Sigmoid colon (tissue), 7 donors: ENCODE measurements around the gene SMAD5. TPM values are rescaled to one million over a fixed set of nuclear protein-coding genes. Genes with fewer than 3 reads are reported as not detected.

Experiments used
- DNase-seq: peaks from one replicate; pipeline ENCODE4 v3.0.0-alpha.2; 2019
- H3K27ac ChIP-seq, 4 donors: fragments of 200-600 bp; sonication (generic); one replicate each; pipeline ENCODE4 v1.5.1; 2016 to 2019; ENCODE audit warnings: mild to moderate bottlenecking in 1 of 4
- H3K27me3 ChIP-seq, 3 donors: fragments of 200-600 bp; sonication (generic); one replicate each; pipeline ENCODE4 v1.5.1; 2019; ENCODE audit warnings: mild to moderate bottlenecking in 1 of 3
- H3K36me3 ChIP-seq, 4 donors: fragments of 200-600 bp; sonication (generic); one replicate each; pipeline ENCODE4 v1.5.1; 2016 to 2019
- H3K4me1 ChIP-seq, 4 donors: fragments of 200-600 bp; sonication (generic); one replicate each; pipeline ENCODE4 v1.5.1; 2017 to 2019
- H3K4me3 ChIP-seq, 4 donors: fragments of 200-600 bp; sonication (generic); one replicate each; pipeline ENCODE4 v1.5.1; 2017 to 2019; ENCODE audit warnings: mild to moderate bottlenecking in 2 of 4, moderate library complexity in 1 of 4
- H3K9me3 ChIP-seq, 4 donors: fragments of 200-600 bp in 3 of 4; sonication (generic) in 3 of 4; one replicate each; pipeline versions ENCODE4 v1.5.1 to v1.6.1; 2013 to 2019
- CTCF ChIP-seq, 4 experiments: fragments of 450-650 bp in 3 of 4; fragments of 200-600 bp in 1 of 4; IDR thresholded peaks; one replicate each; pipeline ENCODE4 v1.5.1; 2016 to 2019; ENCODE audit warnings: antibody characterized with exemption in 4 of 4, mild to moderate bottlenecking in 3 of 4, moderate library complexity in 2 of 4
- EP300 ChIP-seq, 4 donors: sonication (generic); formaldehyde crosslinking; IDR thresholded peaks; one replicate each; pipeline ENCODE4 v1.6.1; 2017; ENCODE audit warnings: antibody characterized with exemption in 4 of 4
- POLR2A ChIP-seq, 2 donors: fragments of 450-650 bp; IDR thresholded peaks; one replicate each; pipeline ENCODE4 v1.6.1; 2016; ENCODE audit warnings: antibody characterized with exemption in 2 of 2, mild to moderate bottlenecking in 2 of 2, moderate library complexity in 2 of 2
- POLR2AphosphoS5 ChIP-seq, 4 donors: sonication (generic); formaldehyde crosslinking; IDR thresholded peaks; one replicate each; pipeline ENCODE4 v1.6.1; 2017; ENCODE audit warnings: antibody characterized with exemption in 4 of 4
- WGBS, 2 donors: extraction: QIAGEN DNeasy Blood & Tissue Kit; methylation state at CpG; one replicate each; pipeline ENCODE4 v1.1.7; 2013; 5-methylcytosine and 5-hydroxymethylcytosine counted together
- intact Hi-C: fragments of 100-400 bp; cut with DNase I; formaldehyde crosslinking; loops from one replicate; pipeline ENCODE4 v1.15.1; 2023
- polyA plus RNA-seq, 3 donors: library from polyadenylated mRNA; stranded (reverse); fragments of 200-250 nt; gene quantifications; one replicate each; pipeline ENCODE4 v1.2.3, GENCODE V29; 2013
- total RNA-seq, 4 donors: library from RNA; depleted of rRNA; stranded (reverse); fragments of >200 nt; gene quantifications; one replicate each; pipeline ENCODE4 v1.1.0, GENCODE V29; 2016
- donor health status: healthy with polysubstance abuse.
- donor health status: Bipolar disorder and iron deficiency.
- donor health status: healthy.

The SMAD5 gene
- total and polyA plus RNA-seq, 7 donors: 4.9 to 85.0 (median 47.6) TPM

GRCh38 chr5:136098176-136098575 lies 34.5 kb upstream of the SMAD5 start:
- H3K4me1 ChIP-seq: no peaks in the 10 kb centered on the region
- intact Hi-C loops: no loop called here
- WGBS, 2 donors: 29 to 50% methylated on average over 4 of the region's 4 CpGs
- no peaks in the 10 kb centered on the region for H3K27me3 ChIP-seq
- H3K36me3 ChIP-seq: no peaks in the 10 kb centered on the region
- TF ChIP-seq POLR2AphosphoS5 (IDR thresholded peaks at IDR 0.05) (no peak), CTCF (IDR thresholded peaks at IDR 0.05) (no peak), POLR2A (IDR thresholded peaks at IDR 0.05) (no peak), EP300 (IDR thresholded peaks at IDR 0.05) (no peak)
- DNase-seq: no peak
- H3K4me3 ChIP-seq: no peak overlapping the region
- H3K27ac ChIP-seq: no peak overlapping the region
- no peaks in the 10 kb centered on the region for H3K9me3 ChIP-seq

GRCh38 chr5:136099870-136100269 lies 32.8 kb upstream of the SMAD5 start:
- intact Hi-C loops: no loop called here
- H3K27ac ChIP-seq: no peak overlapping the region

DNA sequence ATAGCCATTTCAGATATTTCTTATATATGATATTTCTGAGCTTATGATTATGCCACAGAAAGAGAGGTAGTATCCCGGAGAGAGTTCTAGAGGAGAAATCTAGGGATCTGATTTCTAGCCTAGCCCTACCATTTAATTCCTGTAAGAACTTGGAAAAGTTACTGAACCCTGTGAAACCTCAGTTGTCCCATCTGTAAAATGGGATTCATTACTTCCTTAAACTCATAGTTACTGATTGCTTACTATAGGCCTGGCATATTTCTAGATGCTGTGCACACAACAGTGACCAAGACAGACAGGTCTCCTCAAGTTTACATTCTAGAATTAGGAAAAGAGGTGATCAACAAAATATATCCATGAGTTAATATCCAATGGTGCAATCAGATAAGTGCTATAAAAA lies 30.8 kb upstream of the SMAD5 start:
- no peak for TF ChIP-seq EP300 (IDR thresholded peaks at IDR 0.05)
- TF ChIP-seq POLR2A (IDR thresholded peaks at IDR 0.05): no peak
- TF ChIP-seq CTCF (IDR thresholded peaks at IDR 0.05): no peak
- TF ChIP-seq POLR2AphosphoS5 (IDR thresholded peaks at IDR 0.05): no peak
- WGBS, 2 donors: 97 to 98% methylated on average over 1 of the region's 1 CpG
- intact Hi-C loops: no loop called here
- no peak for DNase-seq
- Histone ChIP-seq H3K4me1 (no peaks in the 10 kb centered on the region), H3K27ac (no peak overlapping the region), H3K27me3 (no peaks in the 10 kb centered on the region), H3K9me3 (no peaks in the 10 kb centered on the region), H3K36me3 (no peaks in the 10 kb centered on the region), H3K4me3 (no peak overlapping the region)

More at GRCh38 chr5:136099870-136100269, 32.8 kb upstream of the SMAD5 start:
- TF ChIP-seq POLR2AphosphoS5 (IDR thresholded peaks at IDR 0.05): no peak
- TF ChIP-seq EP300 (IDR thresholded peaks at IDR 0.05): no peak
- no peak for TF ChIP-seq CTCF (IDR thresholded peaks at IDR 0.05)
- TF ChIP-seq POLR2A (IDR thresholded peaks at IDR 0.05): no peak
- Histone ChIP-seq H3K27me3 (no peaks in the 10 kb centered on the region), H3K9me3 (no peaks in the 10 kb centered on the region), H3K4me1 (no peaks in the 10 kb centered on the region), H3K36me3 (no peaks in the 10 kb centered on the region), H3K4me3 (no peak overlapping the region)
- no peak for DNase-seq
- 80 to 89% methylated on average over 3 of the region's 3 CpGs for WGBS, 2 donors

- intact Hi-C loops: no loop called here
Observed at GRCh38 chr5:136103118-136103517, 29.5 kb upstream of the SMAD5 start.

DNA sequence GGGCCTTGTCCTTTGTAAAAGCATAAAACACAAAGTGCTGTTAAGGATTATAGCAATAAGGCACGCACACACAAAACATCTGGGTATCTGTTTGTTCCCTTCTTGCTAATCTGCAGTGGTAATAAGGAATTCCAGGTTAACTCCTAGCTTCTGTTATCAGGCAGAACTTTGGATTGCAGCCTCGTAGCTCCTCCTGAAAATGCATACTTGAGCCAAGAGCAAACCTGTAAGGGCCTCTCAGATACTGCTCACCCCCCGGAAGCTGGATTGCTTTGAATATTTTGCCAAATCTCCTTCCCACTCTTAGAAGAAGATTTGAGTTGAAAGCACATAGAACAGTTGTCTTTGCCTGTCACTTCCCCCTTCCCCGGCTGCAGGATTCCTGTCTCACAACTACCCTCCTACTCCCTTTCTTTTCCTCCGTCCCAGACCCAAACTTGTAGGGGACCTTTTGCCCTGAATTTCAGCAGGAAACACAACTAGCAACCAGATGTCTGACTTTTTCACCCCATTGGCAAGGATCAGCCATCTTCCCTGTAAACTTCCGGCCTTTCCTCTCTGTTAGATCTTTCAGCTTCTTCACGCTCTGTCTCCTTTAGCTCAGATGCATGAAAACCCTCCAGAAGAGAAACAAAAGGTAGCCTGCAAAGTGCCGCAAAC lies 28.2 kb upstream of the SMAD5 start:
- intact Hi-C loops: no loop called here
- Histone ChIP-seq H3K27ac (no peak overlapping the region), H3K4me3 (no peak overlapping the region), H3K9me3 (no peaks in the 10 kb centered on the region), H3K4me1 (no peaks in the 10 kb centered on the region), H3K36me3 (no peaks in the 10 kb centered on the region), H3K27me3 (no peaks in the 10 kb centered on the region)
- TF ChIP-seq CTCF (IDR thresholded peaks at IDR 0.05): no peak
- TF ChIP-seq POLR2AphosphoS5 (IDR thresholded peaks at IDR 0.05): no peak
- no peak for TF ChIP-seq EP300 (IDR thresholded peaks at IDR 0.05)
- TF ChIP-seq POLR2A (IDR thresholded peaks at IDR 0.05): no peak
- DNase-seq: no peak
- WGBS, 2 donors: 42 to 62% methylated on average over 8 of the region's 8 CpGs

More at GRCh38 chr5:136103118-136103517, 29.5 kb upstream of the SMAD5 start:
- Histone ChIP-seq H3K4me1 (no peaks in the 10 kb centered on the region), H3K27me3 (no peaks in the 10 kb centered on the region), H3K27ac (no peak overlapping the region), H3K9me3 (no peaks in the 10 kb centered on the region), H3K4me3 (no peak overlapping the region), H3K36me3 (no peaks in the 10 kb centered on the region)
- no peak for DNase-seq
- no peak for TF ChIP-seq POLR2A (IDR thresholded peaks at IDR 0.05)
- WGBS, 2 donors: 93 to 94% methylated on average over 1 of the region's 1 CpG
